ENCODE data around the gene CHD9. TPM values are rescaled to one million over a fixed set of nuclear protein-coding genes. Genes with fewer than 3 reads are reported as not detected.

Gene CHD9
- 10 to 100 TPM; 49.2 to 85.7 (median 67.7) TPM for total RNA-seq

- peak within 1 kb of the TSS; percentile 45 for H3K4me3 ChIP-seq (ENCODE audit: low read depth, poor library complexity, severe bottlenecking)
- DNase-seq (ENCODE audit: low spot score in 2 of 2) = peak; percentile 68 to 96
- 0 to 1% methylated on average over 23 to 38 of the region's 62 CpGs for WGBS, 2 donors
- intact Hi-C loops (cut with DNase I; ENCODE audit: low total_unique reads) = loop anchor here (2.0 to 10.0 kb wide), 2 partner anchors 106 to 450 kb away; partner anchors contain the start of gene AKTIP
- TF ChIP-seq CTCF (IDR thresholded peaks at IDR 0.05) (peak in 1 of 3 donors; percentile 96), POLR2A (IDR thresholded peaks at IDR 0.05) (peak in 1 of 2 donors; percentile 11)
Observed at GRCh38 chr16:53054670-53055485, at the start of gene CHD9. CHD9 (plus strand) TSS chr16:53054991; CDS start chr16:53156090, 101,099 bp downstream.

- 86 to 94% methylated on average over 1 of the region's 1 CpG for WGBS, 2 donors
- no peak for DNase-seq (ENCODE audit: low spot score in 2 of 2)
- no peak for TF ChIP-seq POLR2A (IDR thresholded peaks at IDR 0.05)
- no peak for TF ChIP-seq CTCF (IDR thresholded peaks at IDR 0.05)
- intact Hi-C loops (cut with DNase I; ENCODE audit: low total_unique reads) = no loop called here
- no peak overlapping the region for H3K4me3 ChIP-seq (ENCODE audit: low read depth, poor library complexity, severe bottlenecking)
Observed at GRCh38 chr16:53007095-53007494, 47.7 kb upstream of the CHD9 start.

- WGBS, 2 donors = 47 to 54% methylated on average over 4 of the region's 4 CpGs
- intact Hi-C loops (cut with DNase I; ENCODE audit: low total_unique reads) = loop anchor here (10.0 kb wide), 1 partner anchor 949 kb away; no protein-coding TSS in a partner anchor
- no peak for DNase-seq (ENCODE audit: low spot score in 2 of 2)
Observed at GRCh38 chr16:53014287-53014686, 40.5 kb upstream of the CHD9 start.

GRCh38 chr16:53018834-53019416 lies 35.9 kb upstream of the CHD9 start:
- intact Hi-C loops (cut with DNase I; ENCODE audit: low total_unique reads) = loop anchor here (10.0 kb wide), 1 partner anchor 954 kb away; no protein-coding TSS in a partner anchor
- no peak for DNase-seq (ENCODE audit: low spot score in 2 of 2)
- WGBS, 2 donors = 81 to 89% methylated on average over 2 of the region's 2 CpGs
- TF ChIP-seq POLR2A (IDR thresholded peaks at IDR 0.05) (no peak), CTCF (IDR thresholded peaks at IDR 0.05) (no peak)
- H3K4me3 ChIP-seq (ENCODE audit: low read depth, poor library complexity, severe bottlenecking) = no peak overlapping the region

More at GRCh38 chr16:53014287-53014686, 40.5 kb upstream of the CHD9 start:
- H3K4me3 ChIP-seq (ENCODE audit: low read depth, poor library complexity, severe bottlenecking) = no peak overlapping the region
- TF ChIP-seq POLR2A (IDR thresholded peaks at IDR 0.05) = no peak

GRCh38 chr16:53022374-53022773 lies 32.4 kb upstream of the CHD9 start:
- DNase-seq (ENCODE audit: low spot score in 2 of 2) = no peak
- intact Hi-C loops (cut with DNase I; ENCODE audit: low total_unique reads) = loop anchor here (5.0 kb wide), 1 partner anchor 830 kb away; no protein-coding TSS in a partner anchor
- TF ChIP-seq CTCF (IDR thresholded peaks at IDR 0.05) (no peak), POLR2A (IDR thresholded peaks at IDR 0.05) (no peak)
- H3K4me3 ChIP-seq (ENCODE audit: low read depth, poor library complexity, severe bottlenecking) = no peak overlapping the region
- 5 to 14% methylated on average over 5 of the region's 5 CpGs for WGBS, 2 donors

GRCh38 chr16:53024045-53024444 lies 30.7 kb upstream of the CHD9 start:
- no peak overlapping the region for H3K4me3 ChIP-seq (ENCODE audit: low read depth, poor library complexity, severe bottlenecking)
- intact Hi-C loops (cut with DNase I; ENCODE audit: low total_unique reads) = loop anchor here (5.0 kb wide), 1 partner anchor 832 kb away; no protein-coding TSS in a partner anchor
- no peak for TF ChIP-seq POLR2A (IDR thresholded peaks at IDR 0.05)
- TF ChIP-seq CTCF (IDR thresholded peaks at IDR 0.05) = no peak
- 95 to 98% methylated on average over 4 of the region's 4 CpGs for WGBS, 2 donors
- no peak for DNase-seq (ENCODE audit: low spot score in 2 of 2)
